Skeletal muscle satellite cell (primary cell): ENCODE data around the gene PPP2R5D.
"Not testable (repeated sequence)": the region's sequence is repeated elsewhere in the genome, so short reads cannot be mapped to it uniquely, and the experiment has no call there.

Experiments used
- H3K27me3 ChIP-seq: 2 replicates; pipeline ENCODE4 v1.7.0; 2013; ENCODE audit warnings: low read length; ENCODE audit not compliant: control insufficient read depth, insufficient read depth
- H3K36me3 ChIP-seq: 2 replicates; pipeline ENCODE4 v1.7.0; 2013; ENCODE audit warnings: mild to moderate bottlenecking, control low read depth, low read length; ENCODE audit not compliant: insufficient read depth
- H3K4me1 ChIP-seq: 2 replicates; pipeline ENCODE4 v1.7.0; 2013; ENCODE audit warnings: low read length; ENCODE audit not compliant: control insufficient read depth, insufficient read depth
- H3K4me2 ChIP-seq: 2 replicates; pipeline ENCODE4 v1.7.0; 2013; ENCODE audit warnings: mild to moderate bottlenecking, low read length
- H3K4me3 ChIP-seq: 2 replicates; pipeline ENCODE4 v1.7.0; 2013; ENCODE audit warnings: low read length
- H3K9ac ChIP-seq: 2 replicates; pipeline ENCODE4 v1.7.0; 2013; ENCODE audit warnings: mild to moderate bottlenecking, low read depth, low read length, moderate library complexity
- H3K9me3 ChIP-seq: replicated peaks from 2 replicates; pipeline ENCODE4 v1.7.0; 2013; ENCODE audit warnings: mild to moderate bottlenecking, control low read depth, low read length

PPP2R5D gene

DNA sequence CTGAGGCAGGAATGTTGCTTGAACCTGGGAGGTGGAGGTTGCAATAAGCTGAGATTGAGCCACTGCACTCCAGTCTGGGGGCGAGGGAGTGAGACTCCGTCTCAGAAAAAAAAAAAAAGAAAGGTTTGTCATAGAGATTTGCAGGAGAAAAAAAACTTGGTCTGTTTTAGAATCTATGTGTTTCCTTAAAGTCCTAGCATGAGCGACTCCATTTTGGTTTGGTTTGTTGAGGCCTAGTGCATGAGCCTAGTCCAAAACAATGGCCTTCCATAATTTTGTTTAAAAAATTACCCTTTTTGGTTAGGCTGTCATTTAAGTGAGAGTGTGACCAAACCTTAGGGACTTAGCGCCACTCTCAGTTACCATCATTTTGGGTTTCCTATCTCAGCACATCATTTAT, 32.0 kb upstream of the PPP2R5D start:
- no peaks in the 10 kb centered on the region for H3K4me1 ChIP-seq
- H3K9ac ChIP-seq, result no peak overlapping the region
- no peak overlapping the region for H3K4me2 ChIP-seq
- no peak overlapping the region for H3K4me3 ChIP-seq
- no peaks in the 10 kb centered on the region for H3K9me3 ChIP-seq
- no peaks in the 10 kb centered on the region for H3K36me3 ChIP-seq
- no peaks in the 10 kb centered on the region for H3K27me3 ChIP-seq

DNA sequence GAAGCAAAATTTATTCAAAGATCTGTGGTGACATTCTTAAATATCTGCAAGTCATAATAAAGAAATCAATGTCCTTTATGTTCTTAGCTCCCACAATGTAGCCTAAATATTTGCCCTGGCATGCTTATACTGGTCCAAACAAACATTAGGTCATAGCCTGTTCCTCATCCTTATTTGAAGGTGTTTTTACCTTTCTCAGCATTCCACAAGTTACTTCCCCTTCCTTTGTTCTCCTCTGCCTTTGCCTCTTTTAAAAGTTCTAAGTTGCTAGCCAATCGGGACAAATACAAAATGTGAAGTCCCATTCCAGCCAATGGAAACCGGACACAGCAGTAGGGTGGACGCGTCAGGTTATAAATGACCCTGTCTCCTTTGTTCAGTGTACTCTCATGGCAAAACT, 30.0 kb upstream of the PPP2R5D start:
- not testable (repeated sequence) for H3K4me2 ChIP-seq, H3K27me3 ChIP-seq, H3K4me3 ChIP-seq, H3K36me3 ChIP-seq, H3K9ac ChIP-seq, H3K9me3 ChIP-seq, H3K4me1 ChIP-seq

DNA sequence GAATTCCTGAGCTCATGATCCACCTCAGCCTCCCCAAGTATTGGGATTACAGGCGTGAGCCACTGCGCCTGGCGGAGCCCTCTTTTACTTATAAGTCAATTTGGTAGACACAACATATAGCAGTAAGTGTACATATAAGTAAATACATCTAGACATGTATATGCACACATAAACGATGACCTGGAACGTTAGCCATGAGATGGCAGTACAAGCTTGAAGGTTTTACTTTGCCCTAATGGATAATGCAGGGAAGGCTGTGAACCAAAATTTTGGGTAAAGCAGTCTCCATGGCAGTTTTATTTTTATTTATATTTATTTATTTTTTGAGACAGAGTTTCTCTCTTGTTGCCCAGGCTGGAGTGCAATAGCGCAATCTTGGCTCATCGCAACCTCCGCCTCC, 26.2 kb upstream of the PPP2R5D start:
- peaks cover 16% of the 10 kb centered on the region for H3K4me1 ChIP-seq

DNA sequence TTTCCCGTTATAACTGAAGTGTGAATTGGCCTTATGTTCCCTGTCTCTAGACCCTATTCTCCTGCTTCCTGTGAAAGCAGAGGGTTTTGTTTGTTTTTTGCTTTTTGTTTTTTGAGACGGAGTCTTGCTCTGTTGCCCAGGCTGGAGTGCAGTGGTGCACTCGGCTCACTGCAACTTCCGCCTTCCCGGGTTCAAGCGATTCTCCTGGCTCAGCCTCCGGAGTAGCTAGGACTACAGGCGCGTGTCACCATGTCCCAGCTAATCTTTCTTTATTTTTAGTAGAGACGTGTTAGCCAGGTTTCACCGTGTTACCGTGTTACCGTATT, 24.5 kb upstream of the PPP2R5D start:
- Histone ChIP-seq H3K4me2 (peak overlapping the region; percentile 95), H3K4me1 (peaks cover 16% of the 10 kb centered on the region), H3K27me3 (peaks cover 6% of the 10 kb centered on the region), H3K9ac (no peak overlapping the region), H3K4me3 (peak overlapping the region; percentile 64), H3K9me3 (no peaks in the 10 kb centered on the region), H3K36me3 (peaks cover 20% of the 10 kb centered on the region)

More for the DNA sequence above, 26.2 kb upstream of the PPP2R5D start:
- peaks cover 11% of the 10 kb centered on the region for H3K36me3 ChIP-seq
- peaks cover 6% of the 10 kb centered on the region for H3K27me3 ChIP-seq
- no peak overlapping the region for H3K4me2 ChIP-seq
- H3K9ac ChIP-seq, result no peak overlapping the region
- no peaks in the 10 kb centered on the region for H3K9me3 ChIP-seq
- no peak overlapping the region for H3K4me3 ChIP-seq

DNA sequence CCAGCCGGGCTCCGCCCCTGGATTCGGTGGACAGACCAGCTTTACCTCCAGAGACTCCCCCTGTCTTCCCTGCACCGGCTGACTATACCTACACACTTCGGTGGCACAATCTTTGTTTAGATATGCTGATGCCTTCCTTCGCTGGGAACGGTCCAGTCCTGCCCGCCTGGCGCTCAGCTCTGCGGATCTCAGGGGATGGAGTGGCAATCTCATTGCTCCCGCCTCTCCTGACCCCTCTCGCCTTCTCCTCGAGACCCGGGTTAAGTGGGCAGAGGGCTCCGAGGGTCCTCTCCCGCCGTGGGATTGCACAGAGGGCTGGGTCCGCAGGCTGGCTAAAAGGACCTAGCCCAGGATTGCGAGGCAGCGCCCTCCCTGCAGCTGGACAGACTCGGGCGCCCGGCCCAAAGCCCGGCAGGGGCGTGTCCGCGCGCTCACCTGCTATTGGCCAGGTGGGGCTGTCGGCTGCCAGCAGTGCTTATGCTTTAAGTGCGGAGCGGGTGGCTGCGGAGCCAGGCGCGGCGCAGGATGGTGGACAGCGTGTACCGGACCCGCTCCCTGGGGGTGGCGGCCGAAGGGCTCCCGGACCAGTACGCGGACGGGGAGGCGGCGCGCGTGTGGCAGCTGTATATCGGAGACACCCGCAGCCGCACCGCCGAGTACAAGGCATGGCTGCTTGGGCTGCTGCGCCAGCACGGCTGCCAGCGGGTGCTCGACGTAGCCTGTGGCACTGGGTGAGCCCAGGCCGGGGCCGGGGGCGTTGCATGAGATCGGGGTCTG, 23.9 kb upstream of the PPP2R5D start, which contains the start of gene GNMT:
Gene GNMT, plus strand, starts transcription at position 512 of the 777 bp plus-strand sequence. Its CDS starts 14 bp downstream, at position 526.
- peak within 1 kb of the TSS; percentile 64 for H3K4me3 ChIP-seq
- peak within 1 kb of the TSS; percentile 49 for H3K9ac ChIP-seq
- H3K4me2 ChIP-seq, result peak within 1 kb of the TSS; percentile 95

DNA sequence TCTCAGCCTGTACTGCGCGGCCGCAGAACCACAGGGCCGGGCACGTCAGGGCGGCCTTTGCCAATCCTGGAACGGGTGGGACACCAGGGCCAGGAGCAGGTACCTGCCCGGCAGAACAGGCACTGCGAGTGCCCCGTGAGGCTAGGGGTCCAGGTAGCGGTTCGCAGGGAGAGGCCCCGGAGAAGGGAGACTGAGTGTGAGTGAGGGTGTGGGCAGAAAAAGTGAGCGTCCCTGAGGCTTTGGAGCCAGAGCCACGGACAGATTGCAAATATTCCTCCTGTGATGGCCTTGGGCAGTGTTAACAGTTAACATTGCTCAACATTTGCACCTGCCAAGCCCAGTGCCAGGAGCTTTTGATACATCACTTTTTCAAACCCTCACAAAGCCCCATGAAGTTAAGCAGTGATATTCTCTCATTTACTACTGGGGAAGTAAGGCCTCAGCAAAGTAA, 23.3 kb upstream of the PPP2R5D start:
- H3K4me2 ChIP-seq, result peak overlapping the region; percentile 95
- H3K36me3 ChIP-seq, result peaks cover 29% of the 10 kb centered on the region
- peak overlapping the region; percentile 64 for H3K4me3 ChIP-seq
- no peaks in the 10 kb centered on the region for H3K9me3 ChIP-seq
- H3K27me3 ChIP-seq, result peaks cover 6% of the 10 kb centered on the region
- H3K4me1 ChIP-seq, result peaks cover 16% of the 10 kb centered on the region
- H3K9ac ChIP-seq, result peak overlapping the region; percentile 49

More for the DNA sequence above, 23.9 kb upstream of the PPP2R5D start, which contains the start of gene GNMT:
- Histone ChIP-seq H3K4me1 (peaks cover 16% of the 10 kb centered on the region), H3K27me3 (peaks cover 6% of the 10 kb centered on the region), H3K9me3 (no peaks in the 10 kb centered on the region), H3K36me3 (peaks cover 26% of the 10 kb centered on the region)

DNA sequence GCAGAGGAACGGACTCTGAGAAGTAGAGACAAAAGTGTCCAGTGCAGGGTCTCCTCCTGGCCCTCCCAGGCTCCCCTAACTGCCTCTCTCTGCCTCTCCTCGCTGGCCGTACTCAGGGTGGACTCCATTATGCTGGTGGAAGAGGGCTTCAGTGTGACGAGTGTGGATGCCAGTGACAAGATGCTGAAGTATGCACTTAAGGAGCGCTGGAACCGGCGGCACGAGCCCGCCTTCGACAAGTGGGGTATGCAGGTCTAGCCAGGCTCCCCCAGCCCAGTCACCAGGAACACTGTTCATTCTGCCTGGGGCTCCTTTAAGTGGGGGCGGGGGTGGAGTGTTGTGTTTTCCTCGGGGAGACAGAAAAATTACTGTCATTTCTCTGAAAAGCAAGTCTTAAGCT, 22.3 kb upstream of the PPP2R5D start:
- Histone ChIP-seq H3K4me2 (no peak overlapping the region), H3K36me3 (peaks cover 34% of the 10 kb centered on the region), H3K4me1 (peaks cover 16% of the 10 kb centered on the region), H3K4me3 (no peak overlapping the region), H3K9ac (no peak overlapping the region), H3K27me3 (peaks cover 6% of the 10 kb centered on the region), H3K9me3 (no peaks in the 10 kb centered on the region)

DNA sequence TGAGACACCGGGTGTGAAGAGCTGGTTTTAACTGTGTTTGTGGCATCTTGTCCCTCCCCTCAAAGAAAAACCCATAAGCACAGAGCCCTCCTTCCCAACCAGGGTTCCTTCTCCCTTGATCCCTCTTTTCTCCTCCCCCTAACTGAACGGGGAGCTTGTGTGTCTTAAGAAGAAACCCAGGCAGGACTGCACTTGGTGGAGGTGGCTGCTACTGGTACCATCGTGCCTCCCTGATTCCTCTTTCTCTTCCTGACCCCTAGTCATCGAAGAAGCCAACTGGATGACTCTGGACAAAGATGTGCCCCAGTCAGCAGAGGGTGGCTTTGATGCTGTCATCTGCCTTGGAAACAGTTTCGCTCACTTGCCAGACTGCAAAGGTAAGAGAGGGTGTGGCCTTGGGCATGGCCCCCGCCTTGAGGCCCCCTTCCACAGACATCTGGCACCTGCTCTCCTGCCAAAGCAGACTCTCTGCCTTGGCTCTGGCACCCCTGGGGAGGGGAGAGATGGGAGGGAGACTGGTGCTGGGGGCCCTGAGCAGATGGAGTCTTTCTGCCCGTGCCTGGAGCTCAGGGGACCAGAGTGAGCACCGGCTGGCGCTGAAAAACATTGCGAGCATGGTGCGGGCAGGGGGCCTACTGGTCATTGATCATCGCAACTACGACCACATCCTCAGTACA, 21.7 kb upstream of the PPP2R5D start:
- H3K9ac ChIP-seq, result no peak overlapping the region
- no peak overlapping the region for H3K4me2 ChIP-seq
- peaks cover 39% of the 10 kb centered on the region for H3K36me3 ChIP-seq
- H3K4me3 ChIP-seq, result no peak overlapping the region
- peaks cover 6% of the 10 kb centered on the region for H3K27me3 ChIP-seq
- peaks cover 16% of the 10 kb centered on the region for H3K4me1 ChIP-seq
- no peaks in the 10 kb centered on the region for H3K9me3 ChIP-seq

DNA sequence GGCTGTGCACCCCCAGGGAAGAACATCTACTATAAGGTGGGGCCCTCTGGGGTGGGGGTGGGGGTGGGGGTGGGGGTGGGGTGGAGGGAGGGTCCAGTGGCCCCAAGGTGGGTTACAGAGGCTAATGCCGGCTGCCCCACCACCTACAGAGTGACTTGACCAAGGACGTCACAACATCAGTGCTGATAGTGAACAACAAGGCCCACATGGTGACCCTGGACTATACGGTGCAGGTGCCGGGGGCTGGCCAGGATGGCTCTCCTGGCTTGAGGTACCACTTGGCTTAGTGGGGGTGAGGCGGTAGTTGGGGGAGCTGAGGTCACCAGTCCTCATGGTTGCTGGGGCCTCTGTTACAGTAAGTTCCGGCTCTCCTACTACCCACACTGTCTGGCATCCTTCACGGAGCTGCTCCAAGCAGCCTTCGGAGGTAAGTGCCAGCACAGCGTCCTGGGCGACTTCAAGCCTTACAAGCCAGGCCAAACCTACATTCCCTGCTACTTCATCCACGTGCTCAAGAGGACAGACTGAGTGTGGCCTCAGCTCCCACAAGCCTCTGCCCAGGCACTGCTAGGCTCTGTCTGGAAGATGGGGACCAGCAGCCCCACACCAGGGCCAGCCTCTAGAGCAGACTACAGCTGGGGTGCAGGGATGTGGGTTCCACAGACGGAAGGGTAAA, 21.1 kb upstream of the PPP2R5D start:
- H3K27me3 ChIP-seq, result peaks cover 6% of the 10 kb centered on the region
- H3K4me2 ChIP-seq, result no peak overlapping the region
- no peak overlapping the region for H3K4me3 ChIP-seq
- H3K4me1 ChIP-seq, result peaks cover 16% of the 10 kb centered on the region
- H3K9ac ChIP-seq, result no peak overlapping the region
- H3K9me3 ChIP-seq, result no peaks in the 10 kb centered on the region
- H3K36me3 ChIP-seq, result peaks cover 42% of the 10 kb centered on the region

DNA sequence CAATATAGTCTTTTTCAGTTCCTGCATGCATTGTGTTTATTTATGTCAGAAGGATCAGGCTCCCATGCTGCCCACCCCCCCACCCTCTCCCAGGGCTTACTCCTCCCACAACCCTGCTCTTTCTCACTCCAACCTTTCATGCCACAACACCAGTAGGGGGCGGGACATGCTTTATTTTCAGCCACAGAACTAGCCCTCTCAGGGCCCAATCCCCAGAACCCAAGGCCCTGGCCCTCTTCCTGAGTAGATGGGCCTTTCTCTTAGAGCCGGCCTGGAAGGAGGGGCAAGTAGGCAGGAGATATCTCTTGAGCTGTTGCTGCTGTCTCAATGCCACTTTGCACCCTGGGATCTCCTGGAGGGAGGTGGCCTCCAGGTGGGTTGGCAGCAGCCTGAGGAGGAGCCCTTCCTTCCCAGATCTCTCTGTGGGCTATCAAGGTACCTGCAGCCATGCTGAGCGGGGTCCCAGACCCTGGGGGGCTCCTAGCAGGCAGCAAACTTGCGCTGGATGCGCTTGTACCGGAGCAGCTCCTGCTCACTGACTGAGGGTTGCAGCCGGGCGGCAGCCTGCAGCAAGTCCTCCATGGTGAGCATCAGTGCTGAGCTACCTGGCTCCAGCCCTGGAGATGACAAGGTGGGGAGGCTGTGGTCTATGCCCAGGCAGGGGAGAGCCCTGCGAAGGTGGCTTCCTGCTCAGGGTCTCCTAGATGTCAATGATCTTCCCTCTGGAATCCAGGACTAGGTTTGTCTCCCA, 20.3 kb upstream of the PPP2R5D start:
- Histone ChIP-seq H3K9me3 (no peaks in the 10 kb centered on the region), H3K4me3 (no peak overlapping the region), H3K9ac (no peak overlapping the region), H3K27me3 (peaks cover 6% of the 10 kb centered on the region), H3K4me2 (no peak overlapping the region), H3K36me3 (peaks cover 43% of the 10 kb centered on the region), H3K4me1 (peaks cover 16% of the 10 kb centered on the region)

DNA sequence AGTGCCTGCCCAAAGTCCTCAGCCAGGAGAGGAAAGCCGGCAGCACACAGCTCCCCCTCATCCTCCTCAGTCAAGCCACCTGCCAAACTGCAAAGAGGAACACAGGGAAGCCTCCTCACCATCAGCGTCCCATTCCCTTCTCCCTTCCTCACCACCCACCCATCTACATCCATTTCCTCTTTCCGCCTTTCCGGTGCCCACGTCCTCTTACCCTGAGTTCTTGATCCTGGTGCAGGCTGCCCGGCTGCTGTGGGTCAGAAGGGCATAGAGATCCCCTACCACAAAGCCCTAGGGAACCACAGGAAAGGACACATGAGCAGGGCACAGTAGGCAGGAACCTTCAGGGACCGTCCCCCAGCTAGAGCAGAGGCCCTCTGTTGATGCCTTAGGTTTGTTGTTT, 17.8 kb upstream of the PPP2R5D start:
- no peak overlapping the region for H3K9ac ChIP-seq
- peaks cover 9% of the 10 kb centered on the region for H3K4me1 ChIP-seq
- peaks cover 43% of the 10 kb centered on the region for H3K36me3 ChIP-seq
- no peaks in the 10 kb centered on the region for H3K9me3 ChIP-seq
- H3K4me2 ChIP-seq, result no peak overlapping the region
- H3K4me3 ChIP-seq, result no peak overlapping the region
- no peaks in the 10 kb centered on the region for H3K27me3 ChIP-seq
